CD4-positive, CD25-positive, alpha-beta regulatory T cell (primary cell): ENCODE results near the gene MS4A6A. TPM values are rescaled to one million over a fixed set of nuclear protein-coding genes. Genes with fewer than 3 reads are reported as not detected.
"Not testable (repeated sequence)": the region's sequence is repeated elsewhere in the genome, so short reads cannot be mapped to it uniquely, and the experiment has no call there.

Experiments
- ATAC-seq, 2 donors: fragments of 150-1000 bp; cut with Tn5 transposase; one replicate each; pipeline ENCODE4 v1.10.0; 2021; ENCODE audit warnings: low read depth in 2 of 2, moderate number of reproducible peaks in 2 of 2, moderate library complexity in 1 of 2
- DNase-seq, 3 donors: peaks; one replicate each; pipeline versions ENCODE4 v3.0.0 to v3.0.0-alpha.2; 2012 to 2022; ENCODE audit warnings: mixed read lengths in 1 of 3
- H3K27ac ChIP-seq: one replicate; pipeline ENCODE4 v1.7.0; 2013; ENCODE audit warnings: mild to moderate bottlenecking, low read length; ENCODE audit not compliant: insufficient read depth, poor library complexity, severe bottlenecking
- H3K27me3 ChIP-seq: one replicate; pipeline ENCODE4 v1.7.0; 2013; ENCODE audit warnings: low read length; ENCODE audit not compliant: control insufficient read depth, insufficient read depth
- H3K36me3 ChIP-seq: one replicate; pipeline ENCODE4 v1.7.0; 2013; ENCODE audit warnings: mild to moderate bottlenecking, low read length, moderate library complexity; ENCODE audit not compliant: control insufficient read depth, insufficient read depth
- H3K4me1 ChIP-seq: 2 replicates; pipeline ENCODE4 v1.7.0; 2013; ENCODE audit warnings: mild to moderate bottlenecking, low read length; ENCODE audit not compliant: insufficient read depth, control insufficient read depth, poor library complexity, severe bottlenecking
- H3K4me3 ChIP-seq: one replicate; pipeline ENCODE4 v1.7.0; 2013; ENCODE audit warnings: low read depth, mild to moderate bottlenecking, low read length, moderate library complexity
- H3K9me3 ChIP-seq, 2 experiments: 1 replicate in 1 of 2; 2 replicates in 1 of 2; pipeline ENCODE4 v1.7.0; 2013; ENCODE audit warnings: low read length in 2 of 2, mild to moderate bottlenecking in 1 of 2, moderate library complexity in 1 of 2; ENCODE audit not compliant: control insufficient read depth in 2 of 2
- H3K27ac Mint-ChIP-seq, 3 donors: one replicate each; pipeline ENCODE4 v1.8.0; 2020 to 2022; ENCODE audit warnings: mild to moderate bottlenecking in 3 of 3, mixed read lengths in 3 of 3, moderate library complexity in 2 of 3
- H3K27me3 Mint-ChIP-seq: one replicate; pipeline ENCODE4 v1.8.0; 2022; ENCODE audit warnings: mild to moderate bottlenecking, mixed read lengths
- H3K36me3 Mint-ChIP-seq: one replicate; pipeline ENCODE4 v1.8.0; 2020; ENCODE audit warnings: mixed read lengths
- H3K4me1 Mint-ChIP-seq, 4 donors: one replicate each; pipeline ENCODE4 v1.8.0; 2020 to 2022; ENCODE audit warnings: mixed read lengths in 4 of 4, mild to moderate bottlenecking in 1 of 4
- H3K4me3 Mint-ChIP-seq, 4 donors: one replicate each; pipeline ENCODE4 v1.8.0; 2020 to 2022; ENCODE audit warnings: mild to moderate bottlenecking in 4 of 4, mixed read lengths in 4 of 4, moderate library complexity in 3 of 4
- H3K9me3 Mint-ChIP-seq, 7 donors: one replicate each; pipeline ENCODE4 v1.8.0; 2020 to 2022; ENCODE audit warnings: mixed read lengths in 7 of 7, mild to moderate bottlenecking in 3 of 7, moderate library complexity in 2 of 7
- polyA plus RNA-seq, 4 donors: library from polyadenylated mRNA; unstranded; fragments of 300-500 nt; fragmentation: Illumina TruSeq; gene quantifications; one replicate each; pipeline ENCODE4 v1.2.3, GENCODE V29; 2021
- total RNA-seq: library from RNA; stranded (reverse); gene quantifications from one replicate; pipeline ENCODE4 v1.2.3, GENCODE V29; 2022

MS4A6A gene
- total and polyA plus RNA-seq, 5 donors from 2014 or later = 0.29 to 1.3 (median 0.73) TPM; not detected in 1

DNA sequence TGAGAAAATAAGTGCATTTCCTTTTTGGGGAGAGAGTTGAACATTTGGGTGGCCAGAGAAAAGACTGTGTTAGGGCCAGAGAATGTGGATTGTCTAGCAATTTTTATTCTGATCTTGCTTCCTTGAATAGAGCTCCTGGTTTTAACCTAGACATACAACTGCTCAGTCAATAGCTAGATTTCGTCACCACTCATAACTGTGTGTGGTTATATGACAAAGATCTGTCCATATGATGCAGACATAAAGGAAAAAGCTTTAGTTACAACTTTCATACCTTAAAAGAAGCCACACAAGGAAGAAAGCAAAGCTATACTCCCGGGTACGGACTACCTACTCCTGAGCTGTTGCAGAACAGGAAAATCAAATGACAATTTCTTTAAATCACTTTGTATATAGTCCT lies 37.2 kb downstream of the MS4A6A start:
- Histone ChIP-seq H3K4me3 (no peak overlapping the region), H3K27ac (no peak overlapping the region), H3K4me1 (no peaks in the 10 kb centered on the region), H3K9me3 (no peaks in the 10 kb centered on the region), H3K27me3 (no peaks in the 10 kb centered on the region), H3K36me3 (no peaks in the 10 kb centered on the region)
- H3K27ac Mint-ChIP-seq = no peak overlapping the region
- H3K4me3 Mint-ChIP-seq = no peak overlapping the region
- no peaks in the 10 kb centered on the region for H3K36me3 Mint-ChIP-seq
- H3K4me1 Mint-ChIP-seq = no peaks in the 10 kb centered on the region
- peaks cover 0 to 2% (median 0%) of the 10 kb centered on the region in 7 donors for H3K9me3 Mint-ChIP-seq
- DNase-seq (no peak), ATAC-seq (no peak)
- peaks cover 4% of the 10 kb centered on the region for H3K27me3 Mint-ChIP-seq

DNA sequence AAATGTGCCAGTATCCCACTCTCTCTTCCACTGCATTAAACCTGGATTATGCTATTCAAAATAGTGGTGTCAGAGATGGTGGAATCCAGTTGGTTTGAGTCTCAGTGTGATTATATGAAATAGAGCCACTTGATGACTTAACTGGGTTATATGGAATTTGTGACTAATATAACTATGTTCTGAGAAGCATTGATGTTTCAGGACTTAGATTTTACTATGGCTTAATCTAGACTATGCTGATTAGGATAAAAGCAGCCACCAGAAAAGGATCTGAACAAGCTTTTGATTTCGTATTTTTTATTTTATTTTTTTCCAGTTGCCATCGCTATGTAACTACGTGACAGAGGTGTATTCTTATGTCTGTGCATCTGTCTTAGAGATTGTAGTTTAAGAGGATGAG lies 39.1 kb downstream of the MS4A6A start:
- ATAC-seq = no peak
- Mint-ChIP-seq H3K4me1 (no peaks in the 10 kb centered on the region), H3K27me3 (peaks cover 4% of the 10 kb centered on the region), H3K4me3 (no peak overlapping the region), H3K36me3 (no peaks in the 10 kb centered on the region), H3K27ac (no peak overlapping the region), H3K9me3 (peaks cover 0 to 2% (median 0%) of the 10 kb centered on the region in 7 donors)
- Histone ChIP-seq H3K4me3 (no peak overlapping the region), H3K36me3 (no peaks in the 10 kb centered on the region), H3K9me3 (no peaks in the 10 kb centered on the region), H3K27me3 (no peaks in the 10 kb centered on the region), H3K4me1 (no peaks in the 10 kb centered on the region), H3K27ac (no peak overlapping the region)
- DNase-seq = no peak

DNA sequence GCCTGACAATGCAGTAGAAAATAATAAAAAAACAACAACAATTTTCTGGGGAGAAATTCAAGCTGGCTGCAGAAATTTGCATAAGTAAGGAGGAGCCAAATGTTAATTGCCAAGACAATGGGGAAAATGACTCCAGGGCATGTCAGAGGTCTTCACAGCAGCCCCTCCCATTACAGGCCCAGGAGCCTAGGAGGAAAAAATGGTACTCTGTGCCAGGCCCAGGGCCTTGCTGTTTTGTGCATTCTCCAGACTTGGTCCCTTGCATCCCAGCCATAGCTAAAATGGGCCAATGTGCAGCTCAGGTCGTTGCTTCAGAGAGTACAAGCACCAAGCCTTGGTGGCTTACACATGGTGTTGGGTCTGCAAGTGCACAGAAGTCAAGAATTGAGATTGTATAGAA lies 49.0 kb downstream of the MS4A6A start:
- no peak for ATAC-seq
- H3K4me3 Mint-ChIP-seq = no peak overlapping the region

DNA sequence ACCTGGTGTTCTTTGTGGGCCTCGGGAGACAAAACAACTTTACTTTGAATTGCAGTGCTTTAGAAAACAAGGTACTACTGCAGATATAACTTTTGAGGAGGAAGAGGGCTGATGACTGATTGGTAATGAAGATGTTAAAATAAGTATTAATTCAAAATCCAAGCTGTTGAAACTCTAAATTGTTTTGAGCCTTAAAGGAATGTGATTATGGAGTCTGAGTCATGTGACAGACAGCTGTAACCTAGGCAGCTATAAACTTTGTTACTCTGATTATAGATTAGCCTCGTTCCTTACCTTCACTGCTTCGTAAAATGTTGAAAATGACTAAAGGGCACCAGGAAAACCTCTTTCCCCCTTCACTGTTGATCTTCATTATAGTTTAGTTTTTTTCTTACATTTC lies 51.0 kb downstream of the MS4A6A start:
- no peak overlapping the region for H3K27ac ChIP-seq
- H3K27me3 Mint-ChIP-seq = peaks cover 11% of the 10 kb centered on the region
- H3K4me3 ChIP-seq = no peak overlapping the region
- DNase-seq (no peak), ATAC-seq (no peak)
- H3K9me3 Mint-ChIP-seq = peaks cover 0 to 9% (median 2%) of the 10 kb centered on the region in 7 donors
- no peaks in the 10 kb centered on the region for H3K36me3 Mint-ChIP-seq
- no peaks in the 10 kb centered on the region for H3K27me3 ChIP-seq
- H3K4me3 Mint-ChIP-seq = no peak overlapping the region
- H3K9me3 ChIP-seq = no peaks in the 10 kb centered on the region
- H3K27ac Mint-ChIP-seq = no peak overlapping the region
- no peaks in the 10 kb centered on the region for H3K4me1 Mint-ChIP-seq
- no peaks in the 10 kb centered on the region for H3K36me3 ChIP-seq
- H3K4me1 ChIP-seq = no peaks in the 10 kb centered on the region

More for the DNA sequence above, 49.0 kb downstream of the MS4A6A start:
- DNase-seq = no peak
- Histone ChIP-seq H3K36me3 (no peaks in the 10 kb centered on the region), H3K27me3 (no peaks in the 10 kb centered on the region), H3K9me3 (no peaks in the 10 kb centered on the region), H3K4me3 (no peak overlapping the region), H3K27ac (no peak overlapping the region), H3K4me1 (no peaks in the 10 kb centered on the region)
- H3K4me1 Mint-ChIP-seq = no peaks in the 10 kb centered on the region
- peaks cover 0 to 14% (median 2%) of the 10 kb centered on the region in 7 donors for H3K9me3 Mint-ChIP-seq
- no peaks in the 10 kb centered on the region for H3K36me3 Mint-ChIP-seq
- no peak overlapping the region for H3K27ac Mint-ChIP-seq
- H3K27me3 Mint-ChIP-seq = peaks cover 11% of the 10 kb centered on the region

DNA sequence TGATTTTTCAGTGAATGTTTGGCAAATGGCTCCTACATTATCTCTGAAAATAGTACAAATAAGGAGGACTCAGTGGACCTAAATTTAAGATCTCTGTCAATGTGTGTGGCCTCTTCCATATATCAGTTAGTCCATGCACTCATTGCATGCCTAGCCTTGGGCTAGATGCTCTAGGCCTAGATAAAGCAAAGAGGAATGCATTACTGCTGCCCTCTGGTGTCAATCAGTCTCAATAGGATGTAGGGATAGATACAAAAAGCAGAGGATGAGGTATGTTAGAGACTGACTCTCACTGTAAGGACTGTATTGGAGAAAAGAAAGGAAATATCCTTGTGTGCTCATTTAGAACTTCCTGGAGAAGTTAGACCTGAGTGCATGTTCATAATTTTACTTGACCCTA lies 52.4 kb downstream of the MS4A6A start:
- Histone ChIP-seq H3K9me3 (no peaks in the 10 kb centered on the region), H3K4me1 (no peaks in the 10 kb centered on the region), H3K27me3 (no peaks in the 10 kb centered on the region), H3K36me3 (no peaks in the 10 kb centered on the region), H3K27ac (no peak overlapping the region), H3K4me3 (no peak overlapping the region)
- Mint-ChIP-seq H3K27me3 (peaks cover 7% of the 10 kb centered on the region), H3K4me3 (no peak overlapping the region), H3K36me3 (no peaks in the 10 kb centered on the region), H3K9me3 (peaks cover 0 to 6% (median 0%) of the 10 kb centered on the region in 7 donors), H3K4me1 (no peaks in the 10 kb centered on the region), H3K27ac (no peak overlapping the region)
- DNase-seq (peak in 1 of 3 donors; percentile 26), ATAC-seq (no peak)

DNA sequence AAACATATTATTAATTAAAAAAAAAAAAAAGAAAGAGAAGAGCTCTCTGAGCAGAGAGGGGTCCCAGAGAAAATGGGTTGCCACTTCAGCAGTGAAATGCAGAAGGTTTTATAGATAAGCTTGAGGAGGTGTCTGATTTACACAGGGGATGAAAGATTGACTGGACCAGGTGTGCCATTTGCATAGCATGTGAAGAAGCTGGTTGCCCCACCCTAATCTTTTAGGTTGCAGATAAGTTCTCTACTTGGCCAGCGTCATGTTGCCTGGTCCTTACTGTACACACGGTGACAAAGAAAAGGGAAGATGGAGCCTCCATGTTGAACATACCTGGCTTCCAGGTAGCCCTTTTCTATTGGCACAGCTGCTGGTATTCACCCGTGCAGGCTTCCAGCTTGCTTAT lies 53.0 kb downstream of the MS4A6A start:
- Histone ChIP-seq H3K4me1 (no peaks in the 10 kb centered on the region), H3K4me3 (no peak overlapping the region), H3K27ac (no peak overlapping the region), H3K27me3 (no peaks in the 10 kb centered on the region), H3K9me3 (no peaks in the 10 kb centered on the region), H3K36me3 (no peaks in the 10 kb centered on the region)
- Mint-ChIP-seq H3K4me3 (no peak overlapping the region), H3K27me3 (peaks cover 7% of the 10 kb centered on the region), H3K36me3 (no peaks in the 10 kb centered on the region), H3K4me1 (no peaks in the 10 kb centered on the region), H3K9me3 (peaks cover 0 to 6% (median 0%) of the 10 kb centered on the region in 7 donors), H3K27ac (no peak overlapping the region)
- DNase-seq = no peak
- no peak for ATAC-seq

DNA sequence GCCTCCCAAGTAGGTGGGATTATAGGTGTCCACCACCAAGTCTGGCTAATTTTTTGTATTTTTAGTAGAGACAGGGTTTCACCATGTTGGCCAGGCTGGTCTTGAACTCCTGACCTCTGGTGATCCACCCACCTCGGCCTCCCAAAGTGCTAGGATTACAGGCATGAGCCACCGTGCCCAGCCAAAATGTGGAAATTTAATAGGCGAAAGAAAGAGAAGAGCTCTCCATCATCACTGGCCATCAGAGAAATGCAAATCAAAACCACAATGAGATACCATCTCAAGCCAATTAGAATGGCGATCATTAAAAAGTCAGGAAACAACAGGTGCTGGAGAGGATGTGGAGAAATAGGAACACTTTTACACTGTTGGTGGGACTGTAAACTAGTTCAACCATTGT lies 54.0 kb downstream of the MS4A6A start:
- H3K27me3 ChIP-seq, H3K36me3 Mint-ChIP-seq, H3K27me3 Mint-ChIP-seq, H3K4me1 ChIP-seq, H3K9me3 Mint-ChIP-seq, DNase-seq, H3K27ac Mint-ChIP-seq, H3K36me3 ChIP-seq, H3K9me3 ChIP-seq, ATAC-seq, H3K4me3 Mint-ChIP-seq, H3K27ac ChIP-seq, H3K4me3 ChIP-seq, H3K4me1 Mint-ChIP-seq: not testable (repeated sequence)

DNA sequence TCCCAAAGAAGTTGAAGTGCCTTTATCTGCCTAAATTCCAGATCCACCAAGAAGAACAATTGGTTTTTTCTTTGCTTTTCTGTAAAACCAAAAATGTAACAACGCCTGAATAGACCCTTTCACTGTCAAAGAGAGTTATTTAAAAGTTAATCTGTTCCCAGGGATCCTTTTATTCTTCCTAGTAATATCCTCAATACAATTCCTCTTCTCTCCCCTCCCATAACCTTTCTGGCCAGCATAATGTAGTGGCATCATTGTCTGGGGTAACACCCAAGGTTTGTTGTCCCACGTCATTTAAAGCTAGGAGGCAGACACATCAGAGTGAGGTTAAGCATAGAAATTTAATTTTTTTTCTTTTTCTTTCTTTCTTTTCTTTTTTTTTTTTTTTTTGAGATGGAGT lies 54.5 kb downstream of the MS4A6A start:
- no peaks in the 10 kb centered on the region for H3K36me3 Mint-ChIP-seq
- peaks cover 7% of the 10 kb centered on the region for H3K27me3 Mint-ChIP-seq
- H3K9me3 Mint-ChIP-seq = peaks cover 0 to 2% (median 0%) of the 10 kb centered on the region in 7 donors
- no peaks in the 10 kb centered on the region for H3K9me3 ChIP-seq
- no peaks in the 10 kb centered on the region for H3K4me1 ChIP-seq
- H3K4me1 Mint-ChIP-seq = no peaks in the 10 kb centered on the region
- H3K27ac ChIP-seq = no peak overlapping the region
- no peak overlapping the region for H3K4me3 ChIP-seq
- no peak overlapping the region for H3K4me3 Mint-ChIP-seq
- no peak for ATAC-seq
- DNase-seq = no peak
- H3K27ac Mint-ChIP-seq = no peak overlapping the region
- H3K36me3 ChIP-seq = no peaks in the 10 kb centered on the region
- no peaks in the 10 kb centered on the region for H3K27me3 ChIP-seq
